Occipital lobe (tissue), 2 donors: ENCODE data around the gene C2orf68. TPM values are rescaled to one million over a fixed set of nuclear protein-coding genes. Genes with fewer than 3 reads are reported as not detected.
"Not testable (repeated sequence)": the region's sequence is repeated elsewhere in the genome, so short reads cannot be mapped to it uniquely, and the experiment has no call there.

Source experiments
- DNase-seq: peaks from one replicate; lab custom pipeline; 2025; lab: John Stamatoyannopoulos, UW
- total RNA-seq: library from RNA; depleted of rRNA; stranded (reverse); fragments of >200 nt; gene quantifications from one replicate; pipeline ENCODE4 v1.2.3, GENCODE V29; 2014

Gene C2orf68
- total RNA-seq, 1 donor from 2014 or later: 27.8 TPM

- no peak for DNase-seq
These were observed 12.2 kb downstream of the C2orf68 start for GRCh38 chr2:85599468-85600234.

- no peak for DNase-seq
These were observed 13.1 kb downstream of the C2orf68 start for GRCh38 chr2:85598594-85599340.

GRCh38 chr2:85597241-85597640 is 14.6 kb downstream of the C2orf68 start:
- DNase-seq: no peak

GRCh38 chr2:85596486-85597143 is 15.3 kb downstream of the C2orf68 start:
- DNase-seq: no peak

- DNase-seq: no peak
These were observed 15.9 kb downstream of the C2orf68 start for GRCh38 chr2:85596026-85596333.

- DNase-seq: peak; percentile 97
These were observed 16.4 kb downstream of the C2orf68 start, which contains the start of gene RNF181 for GRCh38 chr2:85595301-85596025. TSS of gene RNF181 (plus strand) at chr2:85595745. CDS start at chr2:85595764, 19 bp downstream.

- no peak for DNase-seq
These were observed 17.1 kb downstream of the C2orf68 start for GRCh38 chr2:85594715-85595300.

GRCh38 chr2:85593023-85593422 is 18.8 kb downstream of the C2orf68 start:
- DNase-seq: no peak

- DNase-seq: not testable (repeated sequence)
These were observed 19.6 kb downstream of the C2orf68 start for GRCh38 chr2:85592299-85592698.

GRCh38 chr2:85591563-85591962 is 20.3 kb downstream of the C2orf68 start:
- no peak for DNase-seq

GRCh38 chr2:85590950-85591349 is 20.9 kb downstream of the C2orf68 start:
- no peak for DNase-seq

- DNase-seq: no peak
These were observed 21.7 kb downstream of the C2orf68 start for GRCh38 chr2:85589982-85590791.

GRCh38 chr2:85589181-85589580 is 22.7 kb downstream of the C2orf68 start:
- no peak for DNase-seq

- no peak for DNase-seq
These were observed 23.2 kb downstream of the C2orf68 start for GRCh38 chr2:85588645-85589044.

GRCh38 chr2:85588236-85588635 is 23.6 kb downstream of the C2orf68 start:
- DNase-seq: no peak

- no peak for DNase-seq
These were observed 26.1 kb downstream of the C2orf68 start for GRCh38 chr2:85585781-85586105.

GRCh38 chr2:85584857-85585780 is 26.7 kb downstream of the C2orf68 start:
- DNase-seq: no peak

- DNase-seq: no peak
These were observed 27.5 kb downstream of the C2orf68 start, which contains the start of gene VAMP5 for GRCh38 chr2:85584354-85584856. TSS of gene VAMP5 (plus strand) at chr2:85584431. CDS start at chr2:85584491, 60 bp downstream.
